ENCODE data around the gene MTG2. TPM values are rescaled to one million over a fixed set of nuclear protein-coding genes. Genes with fewer than 3 reads are reported as not detected.

The MTG2 gene
- total and polyA plus RNA-seq, 10 of the 15 experiments (the other 5 are each of a cell fraction or from before 2014, with no cell fraction given) = 6.2 to 52.4 (median 34.3) TPM

DNA sequence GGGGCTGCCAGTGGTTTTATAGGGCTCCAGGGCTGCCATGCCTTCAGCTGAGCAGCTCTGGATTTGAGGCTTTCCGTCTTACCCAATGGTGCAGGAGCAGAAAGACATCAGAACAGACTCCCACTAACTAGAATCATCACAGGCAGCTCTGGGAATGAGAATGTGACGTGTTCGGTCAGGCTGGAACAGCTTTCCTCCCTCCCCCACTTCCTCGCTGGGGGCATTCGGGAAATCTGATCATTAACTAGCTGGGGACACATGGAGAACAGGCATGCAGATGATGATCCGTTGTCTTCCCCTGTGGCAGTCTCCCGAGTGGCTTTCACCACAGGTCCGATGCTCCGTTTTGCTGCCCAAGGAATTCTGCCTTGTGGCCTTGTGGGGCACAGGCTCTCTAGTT lies 5.5 kb upstream of the MTG2 start:
- TF ChIP-seq MTA2 (IDR thresholded peaks at IDR 0.05; ENCODE audit: low read depth) = no peak
- TF ChIP-seq KLF5 (IDR thresholded peaks at IDR 0.05; ENCODE audit: partially characterized antibody) = no peak
- TF ChIP-seq JUNB (IDR thresholded peaks at IDR 0.05) = no peak
- no peak for TF ChIP-seq RFX5 (IDR thresholded peaks at IDR 0.05; ENCODE audit: low read depth, low read length)
- no peak for TF ChIP-seq KAT2A (conservative IDR thresholded peaks at IDR 0.05; ENCODE audit: control insufficient read depth, low read depth, low read length)
- no peak for TF ChIP-seq LARP7 (IDR thresholded peaks at IDR 0.05)
- no peak for TF ChIP-seq MYC (IDR thresholded peaks at IDR 0.05; ENCODE audit: insufficient read depth, insufficient read length, insufficient replicate concordance, low read length, severe bottlenecking)
- TF ChIP-seq, protein P1, sequence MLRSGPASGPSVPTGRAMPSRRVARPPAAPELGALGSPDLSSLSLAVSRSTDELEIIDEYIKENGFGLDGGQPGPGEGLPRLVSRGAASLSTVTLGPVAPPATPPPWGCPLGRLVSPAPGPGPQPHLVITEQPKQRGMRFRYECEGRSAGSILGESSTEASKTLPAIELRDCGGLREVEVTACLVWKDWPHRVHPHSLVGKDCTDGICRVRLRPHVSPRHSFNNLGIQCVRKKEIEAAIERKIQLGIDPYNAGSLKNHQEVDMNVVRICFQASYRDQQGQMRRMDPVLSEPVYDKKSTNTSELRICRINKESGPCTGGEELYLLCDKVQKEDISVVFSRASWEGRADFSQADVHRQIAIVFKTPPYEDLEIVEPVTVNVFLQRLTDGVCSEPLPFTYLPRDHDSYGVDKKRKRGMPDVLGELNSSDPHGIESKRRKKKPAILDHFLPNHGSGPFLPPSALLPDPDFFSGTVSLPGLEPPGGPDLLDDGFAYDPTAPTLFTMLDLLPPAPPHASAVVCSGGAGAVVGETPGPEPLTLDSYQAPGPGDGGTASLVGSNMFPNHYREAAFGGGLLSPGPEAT (IDR thresholded peaks at IDR 0.05; ENCODE audit: low read depth) = no peak
- no peak for TF ChIP-seq CHD1 (IDR thresholded peaks at IDR 0.05; ENCODE audit: low read depth, low read length)
- TF ChIP-seq GATAD2B (conservative IDR thresholded peaks at IDR 0.05; ENCODE audit: low read depth) = no peak
- no peak for TF ChIP-seq IKZF1 (conservative IDR thresholded peaks at IDR 0.05)
- TF ChIP-seq HCFC1 (IDR thresholded peaks at IDR 0.05; ENCODE audit: low read length) = no peak
- TF ChIP-seq SMAD5 (IDR thresholded peaks at IDR 0.05; ENCODE audit: low read depth) = no peak
- TF ChIP-seq ZNF207 (IDR thresholded peaks at IDR 0.05; ENCODE audit: borderline replicate concordance) = no peak
- no peak for TF ChIP-seq MYB (IDR thresholded peaks at IDR 0.05; ENCODE audit: borderline replicate concordance, low read depth, low read length)
- TF ChIP-seq TCF3 (IDR thresholded peaks at IDR 0.05; ENCODE audit: borderline replicate concordance, insufficient read depth, low read depth, low read length) = no peak
- TF ChIP-seq BHLHE40 (IDR thresholded peaks at IDR 0.05; ENCODE audit: borderline replicate concordance in 1 of 2, low read depth in 2 of 2, low read length in 1 of 2) = no peak
- intact Hi-C loops (cut with micrococcal nuclease; ENCODE audit: unreplicated experiment) (no loop called here), in situ Hi-C loops (cut with MboI) (no loop called here)
- CTCF ChIA-PET = no interaction called here
- Histone ChIP-seq H3K9me3 (replicated peaks; ENCODE audit: control insufficient read depth, insufficient read depth, low read length) (no peaks in the 10 kb centered on the region), H2AFZ (ENCODE audit: control insufficient read depth, low read depth, low read length) (no peak overlapping the region), H4K20me1 (ENCODE audit: control insufficient read depth, insufficient read depth) (no peaks in the 10 kb centered on the region), H3K36me3 (ENCODE audit: control insufficient read depth in 2 of 2, insufficient read depth in 2 of 2, low read length in 1 of 2) (peaks cover 0 to 2% of the 10 kb centered on the region in 2 experiments), H3K27me3 (replicated peaks in 1 of 2; ENCODE audit: control insufficient read depth in 2 of 2, insufficient read depth in 2 of 2, low read length in 1 of 2) (no peaks in the 10 kb centered on the region), H3K4me3 (no peak overlapping the region), H3K4me1 (ENCODE audit: control insufficient read depth, insufficient read depth, low read length) (no peaks in the 10 kb centered on the region), H3K27ac (ENCODE audit: control insufficient read depth, insufficient read depth) (no peak overlapping the region), H3K9ac (ENCODE audit: control insufficient read depth, insufficient read depth, low read length) (no peak overlapping the region), H3K4me2 (ENCODE audit: control insufficient read depth, insufficient read depth) (no peak overlapping the region), H3K79me2 (ENCODE audit: control insufficient read depth, insufficient read depth, low read length) (peaks cover 2% of the 10 kb centered on the region; the same call in 1 of the 2 replicates)
- SMC1A ChIA-PET (ENCODE audit: uncharacterized antibody, unreplicated experiment) = no interaction called here
- RAD21 ChIA-PET (ENCODE audit: unreplicated experiment) = no interaction called here
- DNase-seq (ENCODE audit: low read depth, low spot score) (no peak), ATAC-seq (no peak), FAIRE-seq (no peak)
- no TSS peak for BruUV-seq (replicated peaks)
- 96% methylated on average over 9 of the region's 9 CpGs for WGBS (ENCODE audit: insufficient coverage, insufficient replicate concordance, low lambda C conversion rate, missing lambda C conversion rate)
- POLR2A ChIA-PET = interaction anchor here (0.6 kb wide), 1 partner anchor 927 kb away, joined by 3 read pairs; no protein-coding TSS in a partner anchor

All from GM12878 (cell line).